Measurements from ENCODE around the gene TBC1D1.

TBC1D1 gene

GRCh38 chr4:37990731-37991245 lies 99.9 kb downstream of the TBC1D1 start:
- DNase-seq (ENCODE audit: low read depth): no peak
- H3K4me3 ChIP-seq (ENCODE audit: low read depth, low read length): no peak overlapping the region
- TF ChIP-seq, protein P1, sequence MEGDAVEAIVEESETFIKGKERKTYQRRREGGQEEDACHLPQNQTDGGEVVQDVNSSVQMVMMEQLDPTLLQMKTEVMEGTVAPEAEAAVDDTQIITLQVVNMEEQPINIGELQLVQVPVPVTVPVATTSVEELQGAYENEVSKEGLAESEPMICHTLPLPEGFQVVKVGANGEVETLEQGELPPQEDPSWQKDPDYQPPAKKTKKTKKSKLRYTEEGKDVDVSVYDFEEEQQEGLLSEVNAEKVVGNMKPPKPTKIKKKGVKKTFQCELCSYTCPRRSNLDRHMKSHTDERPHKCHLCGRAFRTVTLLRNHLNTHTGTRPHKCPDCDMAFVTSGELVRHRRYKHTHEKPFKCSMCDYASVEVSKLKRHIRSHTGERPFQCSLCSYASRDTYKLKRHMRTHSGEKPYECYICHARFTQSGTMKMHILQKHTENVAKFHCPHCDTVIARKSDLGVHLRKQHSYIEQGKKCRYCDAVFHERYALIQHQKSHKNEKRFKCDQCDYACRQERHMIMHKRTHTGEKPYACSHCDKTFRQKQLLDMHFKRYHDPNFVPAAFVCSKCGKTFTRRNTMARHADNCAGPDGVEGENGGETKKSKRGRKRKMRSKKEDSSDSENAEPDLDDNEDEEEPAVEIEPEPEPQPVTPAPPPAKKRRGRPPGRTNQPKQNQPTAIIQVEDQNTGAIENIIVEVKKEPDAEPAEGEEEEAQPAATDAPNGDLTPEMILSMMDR (IDR thresholded peaks at IDR 0.05; ENCODE audit: control insufficient read depth, extremely low read depth, insufficient read depth): no peak

GRCh38 chr4:37991623-37992410 lies 100.9 kb downstream of the TBC1D1 start:
- TF ChIP-seq, protein P1 (IDR thresholded peaks at IDR 0.05; ENCODE audit: control insufficient read depth, extremely low read depth, insufficient read depth): no peak
- no peak overlapping the region for H3K4me3 ChIP-seq (ENCODE audit: low read depth, low read length)
- no peak for DNase-seq (ENCODE audit: low read depth)

DNA sequence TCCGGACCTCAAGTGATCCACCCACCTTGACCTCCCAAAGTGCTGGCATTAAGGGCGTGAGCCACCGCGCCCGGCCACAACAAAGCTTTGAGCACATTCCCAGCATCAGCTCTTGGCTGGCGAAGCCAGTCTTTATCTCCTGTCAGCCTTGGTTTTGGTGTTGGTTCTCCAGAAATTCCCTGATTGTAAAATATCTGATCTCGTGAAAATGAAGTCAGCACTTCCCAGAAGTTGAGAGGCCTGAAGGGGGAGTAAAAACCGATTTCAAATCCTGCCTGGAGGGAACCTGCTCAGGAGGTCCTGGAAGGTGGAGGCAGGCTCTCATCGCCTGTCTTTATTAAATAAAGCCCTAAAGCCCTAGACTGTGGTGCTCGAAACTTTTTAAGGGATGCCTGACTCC lies 102.9 kb downstream of the TBC1D1 start:
- no peak for DNase-seq (ENCODE audit: low read depth)
- TF ChIP-seq, protein P1 (IDR thresholded peaks at IDR 0.05; ENCODE audit: control insufficient read depth, extremely low read depth, insufficient read depth): no peak
- H3K4me3 ChIP-seq (ENCODE audit: low read depth, low read length): no peak overlapping the region

- no peak for DNase-seq (ENCODE audit: low read depth)
- TF ChIP-seq, protein P1 (IDR thresholded peaks at IDR 0.05; ENCODE audit: control insufficient read depth, extremely low read depth, insufficient read depth): no peak
- no peak overlapping the region for H3K4me3 ChIP-seq (ENCODE audit: low read depth, low read length)
These were observed 103.7 kb downstream of the TBC1D1 start for GRCh38 chr4:37994569-37994968.

DNA sequence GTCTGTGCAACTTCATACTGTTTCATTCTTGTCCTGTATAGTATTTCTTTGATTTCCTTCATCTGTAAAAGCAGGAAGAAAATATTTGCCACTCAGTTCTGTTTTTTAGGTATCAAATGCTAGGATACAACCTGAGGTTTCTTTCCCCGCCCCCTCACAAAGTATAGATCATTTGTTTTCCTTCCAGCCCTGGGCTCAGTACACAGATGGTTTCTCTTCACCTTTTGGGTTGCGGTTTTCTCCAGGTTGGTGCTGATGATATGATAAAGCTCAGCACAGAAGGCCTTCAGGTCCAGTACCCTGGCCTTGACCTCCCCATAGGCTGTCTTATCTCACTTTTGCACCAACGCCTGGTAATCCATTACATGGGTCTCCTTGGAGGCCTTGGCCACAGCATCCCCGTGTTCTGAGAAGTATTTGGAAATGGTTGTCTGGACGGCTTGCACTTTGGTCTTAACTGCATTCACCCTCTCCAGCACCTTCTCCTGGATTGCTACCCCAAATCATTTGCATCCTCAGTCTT lies 104.5 kb downstream of the TBC1D1 start:
- DNase-seq (ENCODE audit: low read depth): no peak
- H3K4me3 ChIP-seq (ENCODE audit: low read depth, low read length): no peak overlapping the region
- TF ChIP-seq, protein P1 (IDR thresholded peaks at IDR 0.05; ENCODE audit: control insufficient read depth, extremely low read depth, insufficient read depth): no peak

DNA sequence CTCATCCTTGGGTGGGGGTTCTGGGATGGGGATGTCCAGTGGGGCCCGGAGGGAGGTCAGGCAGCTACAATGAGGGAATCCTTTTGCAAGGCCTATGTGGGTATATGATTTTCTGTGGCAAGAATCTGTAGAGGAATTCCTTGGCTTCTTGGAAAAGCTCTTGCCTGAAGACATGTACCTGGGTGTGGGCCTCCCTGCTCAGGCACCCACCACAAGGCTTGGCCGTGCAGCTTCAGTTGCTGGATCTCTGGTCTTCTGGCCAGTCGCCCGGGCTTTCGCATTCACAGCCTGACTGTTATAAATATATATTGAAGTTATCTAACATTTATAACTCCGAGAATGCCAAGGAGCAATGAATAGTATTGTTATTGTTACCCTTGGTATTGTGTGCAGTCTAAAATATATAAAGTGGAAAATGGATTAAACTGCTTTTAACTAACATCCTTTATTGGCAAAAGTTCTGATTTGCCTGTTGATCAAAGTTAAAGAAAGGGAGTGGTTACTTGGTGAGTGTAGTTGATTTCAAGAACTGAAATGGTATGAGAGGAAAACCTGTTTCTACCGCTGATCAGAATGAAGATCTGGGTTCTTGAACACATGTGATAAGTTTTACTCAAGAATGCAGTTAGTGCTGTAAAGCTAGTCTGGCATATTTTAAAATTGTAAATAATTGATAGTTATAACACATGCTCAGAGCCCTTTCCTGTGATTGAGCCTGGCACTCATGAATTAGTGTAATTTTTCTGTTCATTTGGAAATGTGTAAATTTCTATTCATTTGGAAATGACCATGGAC lies 105.3 kb downstream of the TBC1D1 start:
- H3K4me3 ChIP-seq (ENCODE audit: low read depth, low read length): no peak overlapping the region
- TF ChIP-seq, protein P1 (IDR thresholded peaks at IDR 0.05; ENCODE audit: control insufficient read depth, extremely low read depth, insufficient read depth): no peak
- no peak for DNase-seq (ENCODE audit: low read depth)
